Stomach (tissue), 4 donors: Measurements from ENCODE around the gene ZNF518B.

ENCODE experiments used
- CTCF ChIP-seq, 7 experiments: fragments of 450-650 bp in 4 of 7; fragments of 200-600 bp in 3 of 7; sonication (generic) in 3 of 7; IDR thresholded peaks; one replicate each; pipeline ENCODE4 v1.5.1; 2016 to 2019; ENCODE audit warnings: antibody characterized with exemption in 7 of 7, control low read depth in 2 of 7, mild to moderate bottlenecking in 1 of 7
- POLR2AphosphoS5 ChIP-seq, 3 donors: sonication (generic); formaldehyde crosslinking; IDR thresholded peaks; one replicate each; pipeline ENCODE4 v1.6.1; 2016; ENCODE audit warnings: antibody characterized with exemption in 3 of 3

- TF ChIP-seq CTCF (IDR thresholded peaks at IDR 0.05) (no peak), POLR2AphosphoS5 (IDR thresholded peaks at IDR 0.05) (no peak)
Measured at GRCh38 chr4:10459305-10459704, 2.1 kb upstream of the ZNF518B start.
